ENCODE measurements around the gene ACOXL.
"Not testable (repeated sequence)": the region's sequence is repeated elsewhere in the genome, so short reads cannot be mapped to it uniquely, and the experiment has no call there.

Gene ACOXL

GRCh38 chr2:111072220-111072871 is 340.0 kb downstream of the ACOXL start:
- DNase-seq, result no peak

- not testable (repeated sequence) for DNase-seq
Observed at GRCh38 chr2:111082659-111083058, 350.3 kb downstream of the ACOXL start.

GRCh38 chr2:111091811-111092211 is 359.4 kb downstream of the ACOXL start:
- peak in 1 of 2 donors; percentile 34 for DNase-seq

- no peak for DNase-seq
Observed at GRCh38 chr2:111094691-111095090, 362.3 kb downstream of the ACOXL start.

GRCh38 chr2:111095434-111095833 is 363.1 kb downstream of the ACOXL start:
- no peak for DNase-seq

GRCh38 chr2:111099402-111099801 is 367.0 kb downstream of the ACOXL start:
- no peak for DNase-seq

- no peak for DNase-seq
Observed at GRCh38 chr2:111100087-111100764, 367.9 kb downstream of the ACOXL start.

- peak in 1 of 2 donors; percentile 22 for DNase-seq
Observed at GRCh38 chr2:111100765-111101162, 368.4 kb downstream of the ACOXL start.

- no peak for DNase-seq
Observed at GRCh38 chr2:111101592-111101991, 369.2 kb downstream of the ACOXL start.

GRCh38 chr2:111102216-111102615 is 369.8 kb downstream of the ACOXL start:
- DNase-seq, result no peak

- no peak for DNase-seq
Observed at GRCh38 chr2:111105926-111106325, 373.6 kb downstream of the ACOXL start.

GRCh38 chr2:111106706-111107105 is 374.3 kb downstream of the ACOXL start:
- DNase-seq, result no peak

GRCh38 chr2:111108745-111109271 is 376.4 kb downstream of the ACOXL start:
- no peak for DNase-seq

GRCh38 chr2:111111101-111111755 is 378.9 kb downstream of the ACOXL start:
- peak; percentile 30 to 50 for DNase-seq

GRCh38 chr2:111113838-111114237 is 381.5 kb downstream of the ACOXL start:
- no peak for DNase-seq

GRCh38 chr2:111116011-111116746 is 383.8 kb downstream of the ACOXL start:
- peak; percentile 28 to 37 for DNase-seq

GRCh38 chr2:111116843-111117597 is 384.6 kb downstream of the ACOXL start:
- peak; percentile 72 to 73 for DNase-seq

GRCh38 chr2:111117598-111118480 is 385.5 kb downstream of the ACOXL start:
- peak; percentile 43 to 53 for DNase-seq

- no peak for DNase-seq
Observed at GRCh38 chr2:111118481-111118980, 386.2 kb downstream of the ACOXL start.

GRCh38 chr2:111118981-111119821 is 386.8 kb downstream of the ACOXL start:
- peak; percentile 47 to 48 for DNase-seq
